HG03575 (cell line): ENCODE results near the gene COL24A1.
"Not testable (repeated sequence)": the region's sequence is repeated elsewhere in the genome, so short reads cannot be mapped to it uniquely, and the experiment has no call there.

Source experiments
- ATAC-seq: cut with Tn5 transposase; IDR thresholded peaks from one replicate; pipeline ENCODE4 v1.9.1; 2021; ENCODE audit not compliant: unreplicated experiment, insufficient number of reproducible peaks, low FRiP score; ENCODE audit errors: extremely low read depth

Gene COL24A1

DNA sequence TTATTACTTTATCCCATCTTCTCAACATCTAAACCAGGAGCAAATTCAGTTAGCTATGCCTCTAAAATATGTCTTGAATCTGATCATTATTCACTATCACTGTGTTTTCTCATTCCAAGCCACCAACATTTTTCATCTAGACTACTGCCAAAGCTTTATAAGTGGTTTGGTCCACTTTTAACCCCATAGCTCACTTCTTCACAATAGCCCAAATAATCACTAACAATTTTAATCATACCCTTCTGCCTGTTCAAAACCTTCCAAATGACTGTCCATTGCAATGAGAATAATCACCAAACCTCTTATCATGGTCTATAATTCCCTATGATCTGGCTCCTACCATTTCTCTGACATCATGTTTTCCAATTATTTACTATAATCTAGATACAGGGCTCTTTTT, 298.6 kb downstream of the COL24A1 start:
- no peak for ATAC-seq

DNA sequence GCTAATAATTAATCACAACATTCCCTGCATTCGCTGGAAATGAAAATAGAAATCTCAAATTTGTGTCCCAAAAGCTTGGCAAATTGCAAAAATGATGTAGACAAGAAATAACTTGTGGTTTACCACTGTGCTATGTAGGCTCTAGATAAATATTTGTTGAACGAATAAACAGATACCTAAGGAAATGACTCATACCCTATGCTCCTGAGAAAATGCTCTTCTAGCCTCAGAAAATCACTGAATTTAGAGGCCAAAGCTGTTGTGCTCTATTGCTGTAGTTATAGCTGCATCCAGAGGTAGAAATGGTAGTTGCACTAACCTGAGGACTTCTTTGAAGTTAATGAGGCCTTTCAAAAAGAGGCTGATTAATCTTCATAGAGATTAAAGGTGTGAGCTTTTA, 306.3 kb downstream of the COL24A1 start:
- ATAC-seq: no peak

DNA sequence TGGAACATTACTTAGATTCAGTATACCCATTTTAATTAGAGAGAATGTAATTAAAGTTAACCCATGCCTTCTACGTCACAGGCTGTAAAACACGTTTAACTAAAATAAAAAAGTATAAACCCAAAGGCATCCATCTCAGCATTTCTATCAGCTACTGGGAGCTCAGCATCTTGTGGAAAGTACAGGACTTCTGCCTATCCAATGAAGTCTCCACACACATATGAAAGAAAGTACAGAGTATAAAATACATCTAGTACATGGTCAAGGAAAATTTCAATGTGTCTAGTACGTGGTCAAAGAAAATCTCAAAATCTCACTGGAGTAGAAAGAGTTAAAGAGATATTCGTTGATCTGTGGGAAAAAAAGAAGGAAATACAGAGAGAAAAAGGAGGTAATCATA, 306.9 kb downstream of the COL24A1 start:
- ATAC-seq: no peak

DNA sequence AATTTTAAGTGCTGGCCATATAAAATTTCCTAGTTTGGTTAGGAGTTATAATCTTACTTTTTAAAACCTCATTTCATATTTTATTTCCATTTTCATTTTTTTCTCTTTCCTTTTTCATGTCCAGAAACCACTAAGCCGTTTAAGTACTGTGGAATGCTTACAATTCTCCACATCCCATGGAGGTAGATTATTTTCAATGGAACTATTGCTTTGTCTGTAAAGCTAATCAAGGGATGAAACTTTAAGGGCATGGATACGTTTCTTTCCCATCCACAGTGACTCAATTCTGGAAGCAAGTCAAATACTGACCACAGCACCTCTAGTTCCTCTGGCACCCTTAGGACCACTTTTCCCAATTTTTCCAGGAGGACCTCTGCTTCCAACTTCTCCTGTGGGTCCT, 309.2 kb downstream of the COL24A1 start:
- no peak for ATAC-seq

DNA sequence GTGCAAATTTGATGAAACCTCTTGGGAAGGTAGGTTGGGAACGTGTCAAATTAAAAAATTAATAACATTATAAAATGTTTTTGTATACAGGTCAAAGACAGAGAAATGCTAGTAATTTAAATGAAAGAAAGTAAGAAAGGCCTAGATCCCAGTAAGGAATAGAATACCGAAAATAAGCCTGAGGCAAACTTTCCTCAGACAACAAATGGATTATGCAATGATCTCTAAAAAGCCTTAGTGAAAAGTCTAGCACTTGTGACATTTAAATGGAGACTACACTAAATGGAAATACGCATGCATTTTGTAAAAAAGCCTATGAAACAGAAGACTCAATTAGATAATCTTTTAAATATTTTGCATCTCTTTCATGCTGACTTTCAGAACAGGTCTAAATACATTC, 309.9 kb downstream of the COL24A1 start:
- ATAC-seq: no peak

DNA sequence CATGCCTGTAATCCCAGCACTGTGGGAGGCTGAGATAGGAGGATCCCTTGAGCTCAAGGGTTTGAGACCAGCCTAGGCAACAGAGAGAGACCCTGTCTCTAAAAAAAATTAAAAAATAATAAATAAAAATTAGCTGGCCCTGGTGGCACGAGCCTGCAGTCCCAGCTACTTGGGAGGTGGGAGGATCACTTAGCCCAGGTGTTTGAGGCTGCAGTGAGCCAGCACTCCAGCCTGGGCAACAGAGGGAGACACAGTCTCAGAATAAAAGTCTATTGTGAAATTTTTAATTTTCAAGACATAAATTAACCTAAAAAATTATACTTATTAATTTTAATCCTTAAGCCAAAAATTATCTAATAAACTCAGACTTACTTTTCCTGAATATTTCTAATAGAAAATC, 317.1 kb downstream of the COL24A1 start:
- ATAC-seq: no peak

DNA sequence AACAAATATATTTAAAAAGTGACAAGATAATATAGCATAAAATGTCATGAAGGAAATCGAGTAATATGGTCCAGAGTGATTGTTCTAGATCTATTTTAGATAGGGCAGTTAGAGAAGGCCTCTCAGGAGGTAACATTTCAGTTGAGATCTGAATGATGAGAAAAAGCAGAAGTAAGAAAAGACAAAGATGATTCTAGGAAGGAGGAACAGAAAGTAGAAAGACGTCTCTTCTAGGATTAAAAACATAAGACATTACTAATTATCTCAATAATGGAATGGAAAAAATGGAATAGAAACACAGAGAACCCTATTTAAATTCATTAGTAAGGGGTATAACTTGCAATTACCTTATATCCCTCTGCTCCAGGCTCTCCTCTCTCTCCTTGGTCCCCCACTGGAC, 318.3 kb downstream of the COL24A1 start:
- ATAC-seq: no peak

DNA sequence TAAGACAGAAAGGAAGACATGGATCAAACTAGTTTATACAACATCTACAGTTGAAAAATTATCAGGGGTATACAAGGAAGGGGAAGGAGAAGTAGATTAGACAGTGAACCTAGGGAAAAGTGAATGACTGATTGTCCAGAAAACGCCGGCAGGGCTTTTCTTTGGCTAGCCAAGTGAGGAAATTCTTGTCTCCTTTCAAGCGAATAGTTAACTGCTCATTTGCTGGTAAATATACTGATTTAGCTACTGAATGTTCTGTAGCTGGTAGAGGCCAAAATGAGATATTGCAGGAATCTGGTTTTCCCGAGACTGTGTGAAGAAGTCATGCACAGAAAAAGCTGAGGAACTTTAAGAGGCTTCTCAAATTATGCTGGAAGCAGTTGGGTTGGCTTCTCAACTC, 319.8 kb downstream of the COL24A1 start:
- ATAC-seq: no peak

DNA sequence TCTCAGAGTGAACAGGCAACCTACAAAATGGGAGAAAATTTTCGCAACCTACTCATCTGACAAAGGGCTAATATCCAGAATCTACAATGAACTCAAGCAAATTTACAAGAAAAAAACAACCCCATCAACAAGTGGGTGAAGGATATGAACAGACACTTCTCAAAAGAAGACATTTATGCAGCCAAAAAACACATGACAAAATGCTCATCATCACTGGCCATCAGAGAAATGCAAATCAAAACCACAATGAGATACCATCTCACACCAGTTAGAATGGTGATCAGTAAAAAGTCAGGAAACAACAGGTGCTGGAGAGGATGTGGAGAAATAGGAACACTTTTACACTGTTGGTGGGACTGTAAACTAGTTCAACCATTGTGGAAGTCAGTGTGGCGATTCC, 323.4 kb downstream of the COL24A1 start:
- not testable (repeated sequence) for ATAC-seq

DNA sequence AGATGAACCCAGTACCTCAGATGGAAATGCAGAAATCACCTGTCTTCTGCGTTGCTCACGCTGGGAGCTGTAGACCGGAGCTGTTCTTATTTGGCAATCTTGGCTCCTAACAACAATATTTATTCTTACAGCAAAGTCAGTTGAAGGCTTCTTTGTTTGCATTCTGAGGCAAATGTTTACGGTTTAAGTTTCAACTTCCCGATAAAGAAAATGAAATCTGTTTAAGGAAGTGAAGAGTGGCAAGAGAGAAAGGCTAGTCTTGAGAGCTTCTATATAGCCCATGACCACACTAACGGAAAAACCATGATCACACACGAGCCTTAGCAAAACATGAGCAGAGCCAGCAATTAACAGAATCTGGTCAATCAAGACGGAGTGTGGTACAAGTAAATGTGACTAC, 325.7 kb downstream of the COL24A1 start:
- no peak for ATAC-seq

DNA sequence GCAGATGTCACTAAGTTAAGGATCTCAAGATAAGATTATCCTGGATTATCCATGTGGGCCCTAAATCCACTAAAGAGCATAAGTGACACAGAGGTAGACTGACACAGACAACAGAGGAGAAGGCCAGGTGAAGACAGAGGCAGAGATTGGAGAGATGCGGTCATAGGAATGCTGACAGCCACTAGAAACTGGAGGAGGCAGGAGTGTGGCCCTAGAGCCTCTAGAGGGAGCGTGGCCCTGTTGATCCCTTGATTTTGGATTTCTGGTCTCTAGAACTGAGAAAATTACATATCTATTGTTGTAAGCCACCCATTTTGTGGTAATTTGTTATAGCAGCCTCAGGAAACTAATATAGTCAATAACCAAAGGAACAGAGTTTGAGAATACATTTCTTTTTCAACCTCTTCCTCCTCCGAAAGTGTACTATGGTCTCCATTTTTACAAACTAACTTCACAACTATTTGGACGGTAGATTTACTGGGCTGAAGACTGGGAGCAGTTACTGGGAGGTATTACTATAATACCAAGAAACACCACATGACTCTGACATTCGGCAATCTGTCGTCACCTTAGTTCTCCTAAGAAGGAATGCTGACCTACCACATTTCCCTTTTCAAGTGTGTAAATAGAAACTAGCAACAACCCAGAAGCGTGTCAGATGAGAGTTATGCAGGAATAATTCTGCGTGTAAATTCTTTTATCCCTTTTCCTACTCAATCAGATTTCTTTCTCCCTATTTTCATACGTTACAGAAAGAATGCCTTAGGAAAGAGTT, 332.3 kb downstream of the COL24A1 start:
- no peak for ATAC-seq

DNA sequence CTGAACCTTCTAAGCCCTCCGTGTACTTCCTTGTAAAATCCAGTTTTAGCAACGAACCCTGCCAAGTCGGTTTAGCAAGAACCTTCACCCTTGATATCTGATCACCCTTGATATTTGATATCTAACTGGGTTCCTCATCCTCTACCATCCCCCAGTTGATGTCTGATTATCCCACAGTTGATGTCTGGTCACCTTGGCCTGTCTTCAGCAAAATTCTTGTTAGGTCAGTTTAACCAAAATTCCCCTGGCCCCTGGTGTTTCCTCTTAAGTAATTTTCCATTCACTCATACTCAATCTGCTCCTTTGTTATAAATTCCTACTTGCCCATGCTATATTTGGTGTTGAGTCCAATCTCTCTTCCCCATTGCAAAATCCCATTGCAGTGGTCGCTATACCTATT, 333.9 kb downstream of the COL24A1 start:
- ATAC-seq: no peak

DNA sequence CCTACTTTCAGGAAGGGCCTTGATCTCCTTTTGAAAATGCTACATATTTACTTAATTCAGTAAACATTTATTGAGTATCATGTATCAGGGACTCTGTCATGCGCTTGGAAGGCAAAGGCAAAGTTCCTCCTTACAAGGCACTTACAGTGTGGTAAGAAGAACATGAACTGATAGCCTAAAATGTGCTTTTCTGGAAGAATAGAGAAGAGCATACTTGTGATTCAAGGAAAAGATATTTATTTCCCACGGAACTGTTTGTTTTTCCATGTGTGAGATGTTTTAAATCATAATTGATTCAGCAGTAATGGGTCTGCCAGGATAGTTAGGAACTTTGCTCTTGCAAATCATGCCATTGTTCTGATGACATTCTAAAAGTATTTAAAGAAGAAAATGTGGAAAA, 338.2 kb downstream of the COL24A1 start:
- ATAC-seq: no peak

DNA sequence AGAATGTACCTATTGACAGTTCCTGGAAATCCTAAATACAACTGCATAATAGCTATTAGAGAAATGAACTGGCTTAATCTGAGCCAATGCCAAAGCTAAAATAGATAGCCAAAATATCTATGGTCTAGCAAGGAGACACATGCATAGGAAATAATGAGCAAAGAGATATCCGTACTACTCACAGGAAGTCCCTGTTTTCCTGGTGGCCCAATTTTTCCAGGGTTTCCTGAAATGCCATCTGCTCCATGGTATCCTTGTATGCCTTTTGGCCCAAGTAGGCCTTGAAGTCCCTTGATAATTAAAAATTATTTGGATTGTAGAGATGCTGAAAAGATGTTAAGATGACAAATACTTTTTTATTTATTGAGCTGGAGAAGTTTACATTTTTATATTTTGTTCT, 340.0 kb downstream of the COL24A1 start:
- no peak for ATAC-seq

DNA sequence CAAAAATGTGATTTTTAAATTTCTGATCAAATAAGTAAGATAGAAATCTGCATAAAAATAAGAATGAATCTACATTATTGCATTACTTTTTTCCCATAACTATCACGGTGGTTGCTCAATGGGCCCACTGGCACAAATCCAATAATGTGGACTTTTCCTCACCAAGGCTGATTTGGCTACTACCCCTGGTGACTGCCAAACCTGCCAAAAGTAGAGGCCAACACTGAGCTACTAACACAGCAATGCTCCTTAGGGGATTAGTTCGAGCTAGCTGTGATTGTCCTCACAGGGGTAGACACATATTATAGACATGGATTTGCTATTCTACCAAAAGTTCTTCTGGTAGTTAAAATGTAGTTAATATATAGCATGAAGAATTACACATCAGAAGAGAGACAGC, 340.7 kb downstream of the COL24A1 start:
- ATAC-seq: no peak

DNA sequence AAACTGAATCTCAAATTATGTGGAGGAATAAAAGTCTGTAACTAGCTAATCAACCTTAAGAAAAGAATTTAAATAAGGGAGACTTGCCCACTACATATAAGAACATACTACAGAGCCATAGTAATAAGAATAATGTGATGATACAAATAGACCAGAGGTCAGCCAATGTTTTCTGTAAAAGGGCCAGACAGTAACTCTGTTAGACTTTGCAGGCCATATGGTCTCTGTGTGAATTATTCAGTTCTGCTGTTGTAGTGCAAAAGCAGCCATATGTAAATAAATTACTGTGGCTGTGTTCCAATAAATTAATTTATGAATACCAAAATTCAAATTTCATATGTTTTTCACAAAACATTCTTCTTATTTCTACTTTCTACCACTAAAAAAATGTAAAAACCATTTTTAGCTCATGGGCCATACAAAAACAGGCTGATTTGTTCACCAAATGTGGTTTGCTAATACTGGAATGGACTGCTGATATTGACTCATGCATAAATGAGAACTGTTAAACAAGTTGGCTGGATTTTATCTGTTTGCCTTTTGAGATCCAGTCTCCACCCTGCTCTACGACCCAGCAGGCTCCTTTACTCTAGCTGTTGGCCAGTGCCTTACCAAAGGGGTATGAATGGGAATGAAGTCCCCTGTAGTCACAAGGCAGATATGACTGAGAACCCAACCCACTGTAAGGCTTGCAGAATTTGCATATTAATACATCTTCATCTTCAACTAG, 350.2 kb downstream of the COL24A1 start:
- ATAC-seq: no peak

DNA sequence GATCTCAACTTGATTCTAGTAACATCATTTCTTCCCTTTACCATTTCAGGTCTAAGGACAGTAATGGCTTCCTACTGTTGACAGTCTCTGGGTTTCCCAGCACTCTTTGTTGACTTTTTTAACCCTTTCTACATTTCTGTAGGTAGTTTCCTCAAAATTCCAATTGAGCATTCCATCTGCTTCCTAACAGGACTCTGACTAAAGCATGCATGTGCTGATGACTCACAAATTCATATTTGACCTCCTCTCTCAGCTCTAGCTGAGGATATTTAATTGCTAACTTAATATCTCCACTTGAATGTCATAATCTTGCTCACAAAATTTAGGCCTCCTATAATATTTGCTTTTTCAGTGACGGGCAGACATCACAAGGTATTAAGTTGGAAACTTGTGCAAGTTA, 355.1 kb downstream of the COL24A1 start:
- no peak for ATAC-seq

DNA sequence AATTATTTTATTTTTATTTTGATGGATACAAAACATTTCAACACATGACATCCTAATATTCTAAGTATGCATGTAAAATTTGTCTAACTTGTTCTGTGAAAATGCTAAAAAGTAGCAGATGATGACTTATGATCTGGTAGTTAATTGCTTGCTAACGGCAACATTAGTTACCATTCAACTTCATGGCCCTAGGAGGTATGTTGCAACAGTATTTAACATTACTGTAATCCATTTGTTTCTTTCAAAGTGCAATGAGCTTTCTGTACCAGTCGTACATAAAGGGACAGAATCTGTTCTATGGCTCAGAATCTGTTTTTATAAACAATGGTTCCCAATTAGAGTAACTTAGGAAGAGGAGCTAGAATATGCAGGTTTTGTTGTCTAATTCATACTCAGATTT, 356.8 kb downstream of the COL24A1 start:
- ATAC-seq: no peak

DNA sequence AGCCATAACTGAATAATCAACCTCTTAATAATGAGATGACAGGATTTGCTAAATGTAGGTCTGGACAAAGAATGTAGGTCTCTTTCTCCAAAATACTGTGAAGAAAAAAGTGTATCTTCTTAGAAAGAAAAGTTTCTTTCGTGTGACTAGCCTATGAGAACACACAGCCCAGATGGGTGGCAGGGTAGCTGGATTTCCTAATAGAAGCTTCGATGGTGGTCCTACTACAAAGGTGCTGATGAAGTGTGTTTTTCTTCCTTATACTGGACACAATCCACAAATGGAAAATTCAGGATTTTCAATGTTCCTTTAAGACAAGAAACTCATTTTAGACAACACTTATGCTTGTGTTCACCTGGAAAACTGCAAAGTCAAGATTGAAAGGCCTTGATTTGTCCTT, 358.2 kb downstream of the COL24A1 start:
- ATAC-seq: no peak

DNA sequence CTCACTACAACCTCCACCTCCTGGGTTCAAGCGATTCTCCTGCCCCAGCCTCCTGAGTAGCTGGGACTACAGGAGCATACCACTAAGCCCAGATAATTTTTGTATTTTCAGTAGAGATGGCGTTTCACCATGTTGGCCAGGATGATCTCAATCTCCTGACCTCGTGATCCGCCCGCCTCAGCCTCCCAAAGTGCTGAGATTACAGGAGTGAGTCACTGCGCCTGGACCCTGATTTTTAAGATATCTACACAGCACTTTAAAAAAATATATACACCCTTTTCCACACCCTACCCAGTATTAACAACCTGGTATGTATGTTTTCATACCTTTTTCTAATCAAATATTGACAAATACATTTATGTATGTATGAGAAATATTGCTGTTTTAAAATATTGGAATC, 379.6 kb downstream of the COL24A1 start:
- ATAC-seq: not testable (repeated sequence)

DNA sequence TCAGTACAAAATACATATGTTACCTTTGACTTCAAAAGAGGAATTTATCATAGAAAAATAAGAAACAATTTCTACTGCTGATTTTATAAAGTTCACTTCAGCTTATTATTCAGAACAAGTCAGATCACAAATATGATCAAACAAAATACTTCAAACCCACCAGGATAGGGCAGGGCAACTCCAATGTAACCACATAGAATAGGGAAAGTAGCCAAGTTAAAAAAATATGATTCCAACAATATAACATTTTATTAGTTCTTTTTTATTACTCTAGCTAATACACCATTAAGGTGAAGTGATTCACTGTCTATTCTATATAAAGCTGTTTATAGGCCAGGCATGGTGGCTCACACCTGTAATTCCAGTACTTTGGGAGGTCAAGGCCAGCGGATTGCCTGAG, 393.8 kb downstream of the COL24A1 start:
- ATAC-seq: no peak
